ENCODE results near the gene SLC27A4.

SLC27A4 gene

GRCh38 chr9:128349772-128350171, 9.4 kb downstream of the SLC27A4 start:
- no peak for DNase-seq (ENCODE audit: extremely low spot score)
- ChIA-PET POLR2A (interaction anchor here (1.0 kb wide), 1 partner anchor 10 kb away, joined by 4 read pairs; the partner anchor contains the start of gene SLC27A4), CTCF (no interaction called here)
- TF ChIP-seq SP1 (IDR thresholded peaks at IDR 0.05), result no peak
- TF ChIP-seq ELF4 (IDR thresholded peaks at IDR 0.05), result no peak
- no peak for TF ChIP-seq ARNT (IDR thresholded peaks at IDR 0.05)
- TF ChIP-seq FOXA1 (IDR thresholded peaks at IDR 0.05), result no peak

- POLR2A ChIA-PET, result no interaction called here
- CTCF ChIA-PET, result no interaction called here
- DNase-seq (ENCODE audit: extremely low spot score), result no peak
These were observed 15.1 kb downstream of the SLC27A4 start for GRCh38 chr9:128355451-128355850.

GRCh38 chr9:128358090-128358489, 17.8 kb downstream of the SLC27A4 start:
- ChIA-PET POLR2A (interaction anchor here (1.1 kb wide), 1 partner anchor 13 kb away, joined by 4 read pairs; the partner anchor contains the start of gene URM1), CTCF (interaction anchor here (0.8 kb wide), 1 partner anchor 14 kb away, joined by 3 read pairs; no protein-coding TSS in a partner anchor)
- DNase-seq (ENCODE audit: extremely low spot score), result no peak
- TF ChIP-seq TARDBP (IDR thresholded peaks at IDR 0.05) (no peak), FOXM1 (IDR thresholded peaks at IDR 0.05; ENCODE audit: borderline replicate concordance) (no peak), FOXK2 (IDR thresholded peaks at IDR 0.05) (no peak), HDGF (IDR thresholded peaks at IDR 0.05; ENCODE audit: borderline replicate concordance) (no peak), BHLHE40 (IDR thresholded peaks at IDR 0.05; ENCODE audit: borderline replicate concordance) (no peak), ARNT (IDR thresholded peaks at IDR 0.05) (no peak), ELF4 (IDR thresholded peaks at IDR 0.05) (no peak), NFRKB (IDR thresholded peaks at IDR 0.05) (no peak), L3MBTL2 (conservative IDR thresholded peaks at IDR 0.05) (no peak), LEF1 (IDR thresholded peaks at IDR 0.05; ENCODE audit: borderline replicate concordance) (no peak), FOXA1 (IDR thresholded peaks at IDR 0.05) (no peak), SUZ12 (IDR thresholded peaks at IDR 0.05) (no peak), CTBP1 (IDR thresholded peaks at IDR 0.05; ENCODE audit: borderline replicate concordance) (no peak), ZNF384 (IDR thresholded peaks at IDR 0.05) (no peak), SP1 (IDR thresholded peaks at IDR 0.05) (no peak)
- TF ChIP-seq, protein P1, sequence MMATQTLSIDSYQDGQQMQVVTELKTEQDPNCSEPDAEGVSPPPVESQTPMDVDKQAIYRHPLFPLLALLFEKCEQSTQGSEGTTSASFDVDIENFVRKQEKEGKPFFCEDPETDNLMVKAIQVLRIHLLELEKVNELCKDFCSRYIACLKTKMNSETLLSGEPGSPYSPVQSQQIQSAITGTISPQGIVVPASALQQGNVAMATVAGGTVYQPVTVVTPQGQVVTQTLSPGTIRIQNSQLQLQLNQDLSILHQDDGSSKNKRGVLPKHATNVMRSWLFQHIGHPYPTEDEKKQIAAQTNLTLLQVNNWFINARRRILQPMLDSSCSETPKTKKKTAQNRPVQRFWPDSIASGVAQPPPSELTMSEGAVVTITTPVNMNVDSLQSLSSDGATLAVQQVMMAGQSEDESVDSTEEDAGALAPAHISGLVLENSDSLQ (IDR thresholded peaks at IDR 0.05), result no peak

More at GRCh38 chr9:128355451-128355850, 15.1 kb downstream of the SLC27A4 start:
- no peak for TF ChIP-seq FOXM1 (IDR thresholded peaks at IDR 0.05; ENCODE audit: borderline replicate concordance)
- no peak for TF ChIP-seq L3MBTL2 (conservative IDR thresholded peaks at IDR 0.05)
- no peak for TF ChIP-seq CTBP1 (IDR thresholded peaks at IDR 0.05; ENCODE audit: borderline replicate concordance)
- TF ChIP-seq HDGF (IDR thresholded peaks at IDR 0.05; ENCODE audit: borderline replicate concordance), result no peak
- TF ChIP-seq, protein P1 (IDR thresholded peaks at IDR 0.05), result no peak
- TF ChIP-seq SUZ12 (IDR thresholded peaks at IDR 0.05), result no peak
- no peak for TF ChIP-seq SP1 (IDR thresholded peaks at IDR 0.05)
- no peak for TF ChIP-seq LEF1 (IDR thresholded peaks at IDR 0.05; ENCODE audit: borderline replicate concordance)
- TF ChIP-seq ELF4 (IDR thresholded peaks at IDR 0.05), result no peak
- no peak for TF ChIP-seq BHLHE40 (IDR thresholded peaks at IDR 0.05; ENCODE audit: borderline replicate concordance)
- no peak for TF ChIP-seq ARNT (IDR thresholded peaks at IDR 0.05)
- no peak for TF ChIP-seq ZNF384 (IDR thresholded peaks at IDR 0.05)

DNA sequence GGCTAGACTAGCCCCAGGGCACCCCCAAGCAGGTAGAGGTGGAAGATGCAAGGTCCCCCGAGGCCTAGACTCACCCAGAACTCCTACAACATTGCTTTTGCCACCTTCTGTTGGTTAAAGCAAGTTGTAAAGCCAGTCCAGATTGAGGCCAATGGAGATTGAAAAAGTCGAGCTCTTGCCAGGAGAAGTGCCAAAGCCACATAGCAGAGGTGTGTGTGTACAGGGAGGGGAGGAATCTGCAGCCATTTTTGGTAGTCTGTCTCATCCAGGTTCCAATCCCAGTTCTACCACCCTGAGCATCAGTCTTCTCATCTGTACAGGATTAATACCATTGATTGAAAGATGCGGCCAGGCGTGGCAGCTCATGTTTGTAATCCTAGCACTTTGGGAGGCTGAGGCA, 18.5 kb downstream of the SLC27A4 start:
- no peak for DNase-seq (ENCODE audit: extremely low spot score)
- POLR2A ChIA-PET, result no interaction called here
- TF ChIP-seq LEF1 (IDR thresholded peaks at IDR 0.05; ENCODE audit: borderline replicate concordance), result no peak
- TF ChIP-seq ZNF384 (IDR thresholded peaks at IDR 0.05), result no peak
- no peak for TF ChIP-seq ELF4 (IDR thresholded peaks at IDR 0.05)
- TF ChIP-seq SP1 (IDR thresholded peaks at IDR 0.05), result no peak
- no peak for TF ChIP-seq CTBP1 (IDR thresholded peaks at IDR 0.05; ENCODE audit: borderline replicate concordance)
- TF ChIP-seq FOXM1 (IDR thresholded peaks at IDR 0.05; ENCODE audit: borderline replicate concordance), result no peak
- TF ChIP-seq TARDBP (IDR thresholded peaks at IDR 0.05), result no peak
- TF ChIP-seq NFRKB (IDR thresholded peaks at IDR 0.05), result no peak
- TF ChIP-seq BHLHE40 (IDR thresholded peaks at IDR 0.05; ENCODE audit: borderline replicate concordance), result no peak
- TF ChIP-seq, protein P1 (IDR thresholded peaks at IDR 0.05), result no peak
- TF ChIP-seq SUZ12 (IDR thresholded peaks at IDR 0.05), result no peak
- no peak for TF ChIP-seq FOXK2 (IDR thresholded peaks at IDR 0.05)
- CTCF ChIA-PET, result interaction anchor here (1.1 kb wide), 1 partner anchor 53 kb away, joined by 3 read pairs; no protein-coding TSS in a partner anchor

- ChIA-PET CTCF (interaction anchor here (0.7 to 3.6 kb wide), 3 partner anchors 10 to 50 kb away, joined by 4 to 34 read pairs (median 11); partner anchors contain the start of gene URM1), POLR2A (interaction anchor here (0.6 to 3.2 kb wide), 2 partner anchors 11 to 166 kb away, joined by 4 to 18 read pairs; partner anchors contain the start of gene URM1)
- DNase-seq (ENCODE audit: extremely low spot score), result no peak
- TF ChIP-seq ELF4 (IDR thresholded peaks at IDR 0.05), result no peak
- TF ChIP-seq BHLHE40 (IDR thresholded peaks at IDR 0.05; ENCODE audit: borderline replicate concordance), result no peak
- TF ChIP-seq CTBP1 (IDR thresholded peaks at IDR 0.05; ENCODE audit: borderline replicate concordance), result no peak
- TF ChIP-seq LEF1 (IDR thresholded peaks at IDR 0.05; ENCODE audit: borderline replicate concordance), result no peak
- no peak for TF ChIP-seq FOXA1 (IDR thresholded peaks at IDR 0.05)
- TF ChIP-seq SP1 (IDR thresholded peaks at IDR 0.05), result no peak
- TF ChIP-seq NFRKB (IDR thresholded peaks at IDR 0.05), result no peak
- no peak for TF ChIP-seq TARDBP (IDR thresholded peaks at IDR 0.05)
- no peak for TF ChIP-seq FOXM1 (IDR thresholded peaks at IDR 0.05; ENCODE audit: borderline replicate concordance)
- no peak for TF ChIP-seq SUZ12 (IDR thresholded peaks at IDR 0.05)
- TF ChIP-seq ARNT (IDR thresholded peaks at IDR 0.05), result no peak
- TF ChIP-seq HDGF (IDR thresholded peaks at IDR 0.05; ENCODE audit: borderline replicate concordance), result no peak
- TF ChIP-seq L3MBTL2 (conservative IDR thresholded peaks at IDR 0.05), result no peak
- TF ChIP-seq ZNF384 (IDR thresholded peaks at IDR 0.05), result no peak
- TF ChIP-seq, protein P1 (IDR thresholded peaks at IDR 0.05), result no peak
- no peak for TF ChIP-seq FOXK2 (IDR thresholded peaks at IDR 0.05)
These were observed 20.5 kb downstream of the SLC27A4 start for GRCh38 chr9:128360826-128361225.

All from HEK293T (cell line).